Suppressor macrophage treated with lipopolysaccharide for 4 hours (primary cell): ENCODE data around the gene FRMPD1.
"Not testable (repeated sequence)": the region's sequence is repeated elsewhere in the genome, so short reads cannot be mapped to it uniquely, and the experiment has no call there.

Source experiments
- DNase-seq: peaks from one replicate; pipeline ENCODE4 v3.0.0-alpha.2; 2020

The FRMPD1 gene

GRCh38 chr9:37740128-37740527 is 89.4 kb downstream of the FRMPD1 start:
- no peak for DNase-seq

GRCh38 chr9:37740631-37741328 is 90.0 kb downstream of the FRMPD1 start:
- no peak for DNase-seq

GRCh38 chr9:37745970-37746369 is 95.2 kb downstream of the FRMPD1 start:
- DNase-seq, result no peak

- no peak for DNase-seq
These were observed 95.9 kb downstream of the FRMPD1 start for GRCh38 chr9:37746448-37747270.

- peak; percentile 60 for DNase-seq
These were observed 96.6 kb downstream of the FRMPD1 start for GRCh38 chr9:37747271-37747753.

- DNase-seq, result no peak
These were observed 98.4 kb downstream of the FRMPD1 start for GRCh38 chr9:37749129-37749528.

GRCh38 chr9:37751186-37751585 is 100.4 kb downstream of the FRMPD1 start:
- no peak for DNase-seq

GRCh38 chr9:37751704-37752103 is 101.0 kb downstream of the FRMPD1 start:
- DNase-seq, result not testable (repeated sequence)

GRCh38 chr9:37752112-37752511 is 101.4 kb downstream of the FRMPD1 start:
- DNase-seq, result not testable (repeated sequence)

GRCh38 chr9:37752642-37753488 is 102.1 kb downstream of the FRMPD1 start:
- no peak for DNase-seq

- peak; percentile 75 for DNase-seq
These were observed 102.9 kb downstream of the FRMPD1 start, which contains the start of gene TRMT10B for GRCh38 chr9:37753489-37754190. TRMT10B (plus strand) TSS chr9:37753805; CDS start chr9:37761932, 8,127 bp downstream.

GRCh38 chr9:37758747-37759146 is 108.0 kb downstream of the FRMPD1 start:
- no peak for DNase-seq

- peak; percentile 48 for DNase-seq
These were observed 109.8 kb downstream of the FRMPD1 start for GRCh38 chr9:37760416-37761161.

- DNase-seq, result no peak
These were observed 110.8 kb downstream of the FRMPD1 start for GRCh38 chr9:37761511-37761910.

GRCh38 chr9:37765263-37765662 is 114.5 kb downstream of the FRMPD1 start:
- not testable (repeated sequence) for DNase-seq

- no peak for DNase-seq
These were observed 118.6 kb downstream of the FRMPD1 start for GRCh38 chr9:37769306-37769705.

GRCh38 chr9:37769995-37770394 is 119.2 kb downstream of the FRMPD1 start:
- DNase-seq, result no peak

- no peak for DNase-seq
These were observed 124.6 kb downstream of the FRMPD1 start for GRCh38 chr9:37775216-37775919.

GRCh38 chr9:37776328-37776727 is 125.6 kb downstream of the FRMPD1 start:
- DNase-seq, result no peak

GRCh38 chr9:37778534-37778933 is 127.8 kb downstream of the FRMPD1 start:
- no peak for DNase-seq

- DNase-seq, result no peak
These were observed 133.5 kb downstream of the FRMPD1 start for GRCh38 chr9:37784291-37784615.
